Pancreas (tissue), 10 donors: ENCODE data around the gene C2orf72. TPM values are rescaled to one million over a fixed set of nuclear protein-coding genes. Genes with fewer than 3 reads are reported as not detected.
A peak's percentile ranks its signal among the peaks of the same experiment; 100 is the strongest.
"Not testable (repeated sequence)": the region's sequence is repeated elsewhere in the genome, so short reads cannot be mapped to it uniquely, and the experiment has no call there.

ENCODE experiments used
- ATAC-seq, 4 donors: fragments of 200-7000 bp; cut with Tn5 transposase; one replicate each; pipeline versions ENCODE4 v1.8.0 to v1.9.1; 2020; ENCODE audit warnings: mild to moderate bottlenecking in 4 of 4, moderate library complexity in 4 of 4
- DNase-seq, 6 donors: peaks; one replicate each; pipeline ENCODE4 v3.0.0-alpha.2; 2020
- FAIRE-seq: peaks from 2 replicates; lab custom pipeline; 2012; peaks lifted over from hg19 to GRCh38; lab: Jason Lieb, UNC
- H3K27ac ChIP-seq, 4 donors: fragments of 200-600 bp; sonication (generic); 1 replicate in 3 of 4; 2 replicates in 1 of 4; pipeline versions ENCODE4 v1.5.0 to v1.8.0; 2020
- H3K27me3 ChIP-seq, 4 donors: fragments of 200-600 bp; one replicate each; pipeline ENCODE4 v1.8.0; 2021
- H3K36me3 ChIP-seq, 3 donors: fragments of 200-600 bp; sonication (generic) in 1 of 3; one replicate each; pipeline versions ENCODE4 v1.5.0 to v1.8.0; 2020 to 2021
- H3K4me1 ChIP-seq, 3 donors: fragments of 200-600 bp; one replicate each; pipeline ENCODE4 v1.8.0; 2021
- H3K4me3 ChIP-seq, 4 donors: fragments of 200-600 bp; sonication (generic) in 2 of 4; one replicate each; pipeline versions ENCODE4 v1.5.0 to v1.8.0; 2020 to 2021
- H3K9me3 ChIP-seq, 4 donors: fragments of 200-600 bp; one replicate each; pipeline ENCODE4 v1.8.0; 2021
- CTCF ChIP-seq, 4 donors: fragments of 200-600 bp; sonication (generic) in 3 of 4; IDR thresholded peaks; one replicate each; pipeline versions ENCODE4 v1.5.0 to v1.8.0; 2021; ENCODE audit warnings: antibody characterized with exemption in 4 of 4
- WGBS, 2 donors: extraction: QIAGEN DNeasy Blood & Tissue Kit; methylation state at CpG; one replicate each; pipeline ENCODE4 v1.1.7; 2013; 5-methylcytosine and 5-hydroxymethylcytosine counted together
- intact Hi-C, 3 donors: fragments of 100-400 bp; cut with DNase I; formaldehyde crosslinking; loops; one replicate each; pipeline versions ENCODE4 v1.11.1 to v1.14.2; 2022
- polyA plus RNA-seq, 2 donors: library from polyadenylated mRNA; stranded (reverse); fragments of 200-250 nt; gene quantifications; one replicate each; pipeline ENCODE4 v1.2.3, GENCODE V29; 2013
- total RNA-seq, 6 donors: library from RNA; stranded (reverse); fragmentation: NEBNext Ultra II Directional in 4 of 6; extraction: Animal tissue kit (Norgen Biotek cat#: 25700) in 4 of 6; gene quantifications; one replicate each; pipeline versions ENCODE4 v1.2.1 to v1.2.4, GENCODE V29; 2021 to 2023
- donor health status: healthy with polysubstance abuse.
- donor health status: DM: no; HTN: no; CAD: no; lungs with moderate emphysema.
- donor health status: DM: no; HTN: no; CAD: no.
- donor health status: control.
- donor health status: control.
- donor health status: Bipolar disorder and iron deficiency.
- donor health status: DM: yes; HTN: yes; CAD: no.
- donor health status: DM: no; HTN: no; CAD: no.
- donor health status: DM: no; HTN: no; CAD: no.
- donor health status: DM: yes; HTN: yes; CAD: no.

Gene C2orf72
- total and polyA plus RNA-seq, 8 donors, result 5.3 to 31.2 (median 9.7) TPM

GRCh38 chr2:231000211-231000904, 37.0 kb upstream of the C2orf72 start:
- ATAC-seq (peak; percentile 53 to 90 (median 82)), FAIRE-seq (no peak), DNase-seq (peak in 5 of 6 donors; percentile 22 to 83 (median 42))
- Histone ChIP-seq H3K9me3 (no peaks in the 10 kb centered on the region), H3K36me3 (no peaks in the 10 kb centered on the region), H3K4me3 (no peak overlapping the region), H3K27ac (no peak overlapping the region), H3K4me1 (no peaks in the 10 kb centered on the region), H3K27me3 (no peaks in the 10 kb centered on the region)
- no peak for TF ChIP-seq CTCF (IDR thresholded peaks at IDR 0.05)
- WGBS, 2 donors, result 19% methylated on average over 24 of the region's 24 CpGs
- intact Hi-C loops, result no loop called here

- 68 to 69% methylated on average over 7 of the region's 7 CpGs for WGBS, 2 donors
- no peak for TF ChIP-seq CTCF (IDR thresholded peaks at IDR 0.05)
Measured at GRCh38 chr2:231001036-231001435, 36.3 kb upstream of the C2orf72 start.

GRCh38 chr2:231001921-231002320, 35.4 kb upstream of the C2orf72 start:
- FAIRE-seq, result no peak
- intact Hi-C loops, result no loop called here
- Histone ChIP-seq H3K27ac (no peak overlapping the region), H3K9me3 (no peaks in the 10 kb centered on the region), H3K4me1 (no peaks in the 10 kb centered on the region), H3K27me3 (no peaks in the 10 kb centered on the region), H3K4me3 (no peak overlapping the region), H3K36me3 (no peaks in the 10 kb centered on the region)
- WGBS, 2 donors, result 47 to 49% methylated on average over 4 of the region's 4 CpGs
- no peak for ATAC-seq
- DNase-seq, result no peak
- TF ChIP-seq CTCF (IDR thresholded peaks at IDR 0.05), result no peak

More at GRCh38 chr2:231001036-231001435, 36.3 kb upstream of the C2orf72 start:
- Histone ChIP-seq H3K36me3 (no peaks in the 10 kb centered on the region), H3K27me3 (no peaks in the 10 kb centered on the region), H3K9me3 (no peaks in the 10 kb centered on the region), H3K27ac (no peak overlapping the region), H3K4me1 (no peaks in the 10 kb centered on the region), H3K4me3 (no peak overlapping the region)
- ATAC-seq, result no peak
- no peak for FAIRE-seq
- DNase-seq, result no peak
- intact Hi-C loops, result no loop called here

GRCh38 chr2:231002641-231003040, 34.7 kb upstream of the C2orf72 start:
- no peak overlapping the region for H3K4me3 ChIP-seq
- WGBS, 2 donors, result 76 to 82% methylated on average over 10 of the region's 10 CpGs
- no peaks in the 10 kb centered on the region for H3K9me3 ChIP-seq
- intact Hi-C loops, result no loop called here
- H3K4me1 ChIP-seq, result no peaks in the 10 kb centered on the region
- no peak for FAIRE-seq
- no peaks in the 10 kb centered on the region for H3K36me3 ChIP-seq
- no peak for ATAC-seq
- no peaks in the 10 kb centered on the region for H3K27me3 ChIP-seq
- TF ChIP-seq CTCF (IDR thresholded peaks at IDR 0.05), result no peak
- no peak for DNase-seq
- no peak overlapping the region for H3K27ac ChIP-seq

- 48 to 66% methylated on average over 2 of the region's 2 CpGs for WGBS, 2 donors
- FAIRE-seq (no peak), ATAC-seq (no peak), DNase-seq (no peak)
- no peaks in the 10 kb centered on the region for H3K9me3 ChIP-seq
- H3K27me3 ChIP-seq, result no peaks in the 10 kb centered on the region
- no peak for TF ChIP-seq CTCF (IDR thresholded peaks at IDR 0.05)
- no peaks in the 10 kb centered on the region for H3K4me1 ChIP-seq
- no peak overlapping the region for H3K27ac ChIP-seq
- H3K4me3 ChIP-seq, result no peak overlapping the region
- H3K36me3 ChIP-seq, result no peaks in the 10 kb centered on the region
- intact Hi-C loops, result no loop called here
Measured at GRCh38 chr2:231003186-231003585, 34.1 kb upstream of the C2orf72 start.

GRCh38 chr2:231004930-231005329, 32.4 kb upstream of the C2orf72 start:
- not testable (repeated sequence) for FAIRE-seq, H3K36me3 ChIP-seq, ATAC-seq

More at GRCh38 chr2:231004930-231005329, 32.4 kb upstream of the C2orf72 start:
- H3K27ac ChIP-seq, intact Hi-C loops, H3K27me3 ChIP-seq, H3K9me3 ChIP-seq, H3K4me1 ChIP-seq, DNase-seq, H3K4me3 ChIP-seq: not testable (repeated sequence)
